ENCODE measurements around the gene ITM2C. TPM values are rescaled to one million over a fixed set of nuclear protein-coding genes. Genes with fewer than 3 reads are reported as not detected.
A peak's percentile ranks its signal among the peaks of the same experiment; 100 is the strongest.

ITM2C gene
- total and polyA plus RNA-seq, 2 of the 13 experiments (the other 11 are each of a cell fraction or from before 2014, with no cell fraction given) = 70.5 to 270 TPM

- TF ChIP-seq, protein P1, sequence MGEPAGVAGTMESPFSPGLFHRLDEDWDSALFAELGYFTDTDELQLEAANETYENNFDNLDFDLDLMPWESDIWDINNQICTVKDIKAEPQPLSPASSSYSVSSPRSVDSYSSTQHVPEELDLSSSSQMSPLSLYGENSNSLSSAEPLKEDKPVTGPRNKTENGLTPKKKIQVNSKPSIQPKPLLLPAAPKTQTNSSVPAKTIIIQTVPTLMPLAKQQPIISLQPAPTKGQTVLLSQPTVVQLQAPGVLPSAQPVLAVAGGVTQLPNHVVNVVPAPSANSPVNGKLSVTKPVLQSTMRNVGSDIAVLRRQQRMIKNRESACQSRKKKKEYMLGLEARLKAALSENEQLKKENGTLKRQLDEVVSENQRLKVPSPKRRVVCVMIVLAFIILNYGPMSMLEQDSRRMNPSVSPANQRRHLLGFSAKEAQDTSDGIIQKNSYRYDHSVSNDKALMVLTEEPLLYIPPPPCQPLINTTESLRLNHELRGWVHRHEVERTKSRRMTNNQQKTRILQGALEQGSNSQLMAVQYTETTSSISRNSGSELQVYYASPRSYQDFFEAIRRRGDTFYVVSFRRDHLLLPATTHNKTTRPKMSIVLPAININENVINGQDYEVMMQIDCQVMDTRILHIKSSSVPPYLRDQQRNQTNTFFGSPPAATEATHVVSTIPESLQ (CRISPR knock-in tag; conservative IDR thresholded peaks at IDR 0.05) = no peak
- TF ChIP-seq ZBTB4 (CRISPR knock-in tag; IDR thresholded peaks at IDR 0.05; ENCODE audit: borderline replicate concordance) (no peak), ZNF33B (CRISPR knock-in tag; IDR thresholded peaks at IDR 0.05) (no peak; the same call in 1 of the 2 replicates), HDAC1 (CRISPR knock-in tag; IDR thresholded peaks at IDR 0.05) (peak; percentile 87), FOXA3 (CRISPR knock-in tag; IDR thresholded peaks at IDR 0.05) (no peak), ZFP62 (CRISPR knock-in tag; IDR thresholded peaks at IDR 0.05) (no peak), MBD4 (IDR thresholded peaks at IDR 0.05; ENCODE audit: borderline replicate concordance, low read length) (no peak), ZNF20 (CRISPR knock-in tag; IDR thresholded peaks at IDR 0.05) (no peak), ZBTB7B (CRISPR knock-in tag; IDR thresholded peaks at IDR 0.05) (no peak), POLR2AphosphoS5 (IDR thresholded peaks at IDR 0.05; ENCODE audit: low read depth, low read length) (peak; percentile 82), HMGA1 (CRISPR knock-in tag; conservative IDR thresholded peaks at IDR 0.05) (no peak), ZC3H13 (CRISPR knock-in tag; IDR thresholded peaks at IDR 0.05) (peak; percentile 65; the same call in 1 of the 2 replicates), STAT5B (CRISPR knock-in tag; IDR thresholded peaks at IDR 0.05) (no peak)
- TF ChIP-seq, protein P2, sequence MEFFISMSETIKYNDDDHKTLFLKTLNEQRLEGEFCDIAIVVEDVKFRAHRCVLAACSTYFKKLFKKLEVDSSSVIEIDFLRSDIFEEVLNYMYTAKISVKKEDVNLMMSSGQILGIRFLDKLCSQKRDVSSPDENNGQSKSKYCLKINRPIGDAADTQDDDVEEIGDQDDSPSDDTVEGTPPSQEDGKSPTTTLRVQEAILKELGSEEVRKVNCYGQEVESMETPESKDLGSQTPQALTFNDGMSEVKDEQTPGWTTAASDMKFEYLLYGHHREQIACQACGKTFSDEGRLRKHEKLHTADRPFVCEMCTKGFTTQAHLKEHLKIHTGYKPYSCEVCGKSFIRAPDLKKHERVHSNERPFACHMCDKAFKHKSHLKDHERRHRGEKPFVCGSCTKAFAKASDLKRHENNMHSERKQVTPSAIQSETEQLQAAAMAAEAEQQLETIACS (CRISPR knock-in tag; IDR thresholded peaks at IDR 0.05) = no peak
- TF ChIP-seq, protein P3, sequence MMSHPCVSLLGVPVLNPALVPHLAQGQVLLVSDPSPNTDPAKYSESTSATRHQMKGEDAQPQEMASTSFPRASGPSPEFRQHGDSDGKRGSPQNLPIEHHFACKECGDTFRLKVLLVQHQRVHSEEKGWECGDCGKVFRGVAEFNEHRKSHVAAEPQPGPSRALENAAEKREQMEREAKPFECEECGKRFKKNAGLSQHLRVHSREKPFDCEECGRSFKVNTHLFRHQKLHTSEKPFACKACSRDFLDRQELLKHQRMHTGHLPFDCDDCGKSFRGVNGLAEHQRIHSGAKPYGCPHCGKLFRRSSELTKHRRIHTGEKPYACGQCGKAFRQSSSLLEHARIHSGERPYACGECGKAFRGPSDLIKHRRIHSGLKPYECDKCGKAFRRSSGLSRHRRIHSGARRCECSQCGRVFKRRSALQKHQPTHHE (CRISPR knock-in tag; IDR thresholded peaks at IDR 0.05; ENCODE audit: borderline replicate concordance) = 0 out of 2 replicates have a peak, but pooled peaks have one; percentile 81
- TF ChIP-seq, protein P4, sequence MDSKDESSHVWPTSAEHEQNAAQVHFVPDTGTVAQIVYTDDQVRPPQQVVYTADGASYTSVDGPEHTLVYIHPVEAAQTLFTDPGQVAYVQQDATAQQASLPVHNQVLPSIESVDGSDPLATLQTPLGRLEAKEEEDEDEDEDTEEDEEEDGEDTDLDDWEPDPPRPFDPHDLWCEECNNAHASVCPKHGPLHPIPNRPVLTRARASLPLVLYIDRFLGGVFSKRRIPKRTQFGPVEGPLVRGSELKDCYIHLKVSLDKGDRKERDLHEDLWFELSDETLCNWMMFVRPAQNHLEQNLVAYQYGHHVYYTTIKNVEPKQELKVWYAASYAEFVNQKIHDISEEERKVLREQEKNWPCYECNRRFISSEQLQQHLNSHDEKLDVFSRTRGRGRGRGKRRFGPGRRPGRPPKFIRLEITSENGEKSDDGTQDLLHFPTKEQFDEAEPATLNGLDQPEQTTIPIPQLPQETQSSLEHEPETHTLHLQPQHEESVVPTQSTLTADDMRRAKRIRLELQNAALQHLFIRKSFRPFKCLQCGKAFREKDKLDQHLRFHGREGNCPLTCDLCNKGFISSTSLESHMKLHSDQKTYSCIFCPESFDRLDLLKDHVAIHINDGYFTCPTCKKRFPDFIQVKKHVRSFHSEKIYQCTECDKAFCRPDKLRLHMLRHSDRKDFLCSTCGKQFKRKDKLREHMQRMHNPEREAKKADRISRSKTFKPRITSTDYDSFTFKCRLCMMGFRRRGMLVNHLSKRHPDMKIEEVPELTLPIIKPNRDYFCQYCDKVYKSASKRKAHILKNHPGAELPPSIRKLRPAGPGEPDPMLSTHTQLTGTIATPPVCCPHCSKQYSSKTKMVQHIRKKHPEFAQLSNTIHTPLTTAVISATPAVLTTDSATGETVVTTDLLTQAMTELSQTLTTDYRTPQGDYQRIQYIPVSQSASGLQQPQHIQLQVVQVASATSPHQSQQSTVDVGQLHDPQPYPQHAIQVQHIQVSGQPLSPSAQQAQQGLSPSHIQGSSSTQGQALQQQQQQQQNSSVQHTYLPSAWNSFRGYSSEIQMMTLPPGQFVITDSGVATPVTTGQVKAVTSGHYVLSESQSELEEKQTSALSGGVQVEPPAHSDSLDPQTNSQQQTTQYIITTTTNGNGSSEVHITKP (CRISPR knock-in tag; IDR thresholded peaks at IDR 0.05; ENCODE audit: low read depth) = no peak
These were observed at the start of gene ITM2C (continued) for GRCh38 chr2:230864605-230865306.
